GM13976 (cell line): ENCODE data around the gene PGAP6.
"Not testable (repeated sequence)": the region's sequence is repeated elsewhere in the genome, so short reads cannot be mapped to it uniquely, and the experiment has no call there.

Experiments
- DNase-seq: peaks from one replicate; pipeline ENCODE4 v3.0.0; 2012; ENCODE audit warnings: low spot score
- in situ Hi-C: fragments of 300-500 bp; cut with MboI; formaldehyde crosslinking; loops from one replicate; pipeline ENCODE4 v1.12.0; 2022; ENCODE audit warnings: low sequenced_read_pairs, mixed read lengths, inconsistent platforms; ENCODE audit not compliant: unreplicated experiment
- TF ChIP-seq, protein P1 (sequence below): IDR thresholded peaks from 2 replicates; pipeline ENCODE4 v1.5.1; 2012; ENCODE audit warnings: borderline replicate concordance, mild to moderate bottlenecking; ENCODE audit not compliant: insufficient read depth; ENCODE audit errors: extremely low read depth, missing control alignments, control extremely low read depth

PGAP6 gene

GRCh38 chr16:425082-425718, 43.4 kb upstream of the PGAP6 start, which contains the start of gene RAB11FIP3:
Gene RAB11FIP3, plus strand, starts transcription at chr16:425649. Its CDS starts 358 bp downstream, at chr16:426007.
- TF ChIP-seq, protein P1, sequence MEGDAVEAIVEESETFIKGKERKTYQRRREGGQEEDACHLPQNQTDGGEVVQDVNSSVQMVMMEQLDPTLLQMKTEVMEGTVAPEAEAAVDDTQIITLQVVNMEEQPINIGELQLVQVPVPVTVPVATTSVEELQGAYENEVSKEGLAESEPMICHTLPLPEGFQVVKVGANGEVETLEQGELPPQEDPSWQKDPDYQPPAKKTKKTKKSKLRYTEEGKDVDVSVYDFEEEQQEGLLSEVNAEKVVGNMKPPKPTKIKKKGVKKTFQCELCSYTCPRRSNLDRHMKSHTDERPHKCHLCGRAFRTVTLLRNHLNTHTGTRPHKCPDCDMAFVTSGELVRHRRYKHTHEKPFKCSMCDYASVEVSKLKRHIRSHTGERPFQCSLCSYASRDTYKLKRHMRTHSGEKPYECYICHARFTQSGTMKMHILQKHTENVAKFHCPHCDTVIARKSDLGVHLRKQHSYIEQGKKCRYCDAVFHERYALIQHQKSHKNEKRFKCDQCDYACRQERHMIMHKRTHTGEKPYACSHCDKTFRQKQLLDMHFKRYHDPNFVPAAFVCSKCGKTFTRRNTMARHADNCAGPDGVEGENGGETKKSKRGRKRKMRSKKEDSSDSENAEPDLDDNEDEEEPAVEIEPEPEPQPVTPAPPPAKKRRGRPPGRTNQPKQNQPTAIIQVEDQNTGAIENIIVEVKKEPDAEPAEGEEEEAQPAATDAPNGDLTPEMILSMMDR = peak; percentile 31
- peak; percentile 97 for DNase-seq
- in situ Hi-C loops = no loop called here

- in situ Hi-C loops = no loop called here
- TF ChIP-seq, protein P1 = no peak
- no peak for DNase-seq
Observed at GRCh38 chr16:424623-425081, 42.9 kb upstream of the PGAP6 start.

DNA sequence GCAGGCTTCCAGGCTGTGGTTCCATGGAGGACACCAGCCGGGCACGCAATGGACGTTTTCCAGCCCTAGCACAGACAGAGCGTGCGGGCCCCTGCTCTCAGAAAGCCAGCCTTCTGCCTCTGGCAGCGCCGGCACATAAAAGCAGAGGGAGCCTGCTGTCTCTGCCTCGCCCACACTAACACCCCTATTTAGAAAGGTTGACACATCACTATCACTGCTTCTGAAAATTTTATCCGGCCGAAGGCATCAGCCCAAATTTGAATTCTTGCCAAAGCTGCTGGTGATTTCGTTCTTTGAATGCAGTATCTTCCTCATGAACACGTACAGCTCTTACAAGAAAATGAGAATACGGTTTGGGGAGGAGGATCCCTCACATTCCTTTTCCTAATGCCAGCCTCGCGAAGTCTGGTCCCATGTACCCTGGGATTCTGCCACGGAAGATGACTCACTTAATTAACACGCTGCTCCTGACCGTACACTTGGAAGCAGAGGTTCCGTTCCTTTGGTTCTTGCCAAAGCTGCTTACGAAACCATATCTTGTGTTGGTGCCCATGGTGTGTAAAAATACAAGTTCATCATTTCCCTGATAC, 42.4 kb upstream of the PGAP6 start:
- no peak for DNase-seq
- TF ChIP-seq, protein P1 = no peak
- in situ Hi-C loops = no loop called here

GRCh38 chr16:422179-422578, 40.4 kb upstream of the PGAP6 start:
- in situ Hi-C loops, DNase-seq: not testable (repeated sequence)

- DNase-seq, in situ Hi-C loops: not testable (repeated sequence)
Observed at GRCh38 chr16:415170-415498, 33.4 kb upstream of the PGAP6 start.

- TF ChIP-seq, protein P1 = no peak
- in situ Hi-C loops = no loop called here
- DNase-seq = peak; percentile 18
Observed at GRCh38 chr16:414395-415169, 32.8 kb upstream of the PGAP6 start.

GRCh38 chr16:411576-412265, 29.9 kb upstream of the PGAP6 start:
- in situ Hi-C loops = no loop called here
- DNase-seq = no peak
- TF ChIP-seq, protein P1 = no peak
